Measurements from ENCODE around the gene FLAD1. TPM values are rescaled to one million over a fixed set of nuclear protein-coding genes. Genes with fewer than 3 reads are reported as not detected.

The FLAD1 gene
- total and polyA plus RNA-seq, 2 of the 4 experiments (the other 2 are of a cell fraction) = 26.3 to 37.3 TPM

DNA sequence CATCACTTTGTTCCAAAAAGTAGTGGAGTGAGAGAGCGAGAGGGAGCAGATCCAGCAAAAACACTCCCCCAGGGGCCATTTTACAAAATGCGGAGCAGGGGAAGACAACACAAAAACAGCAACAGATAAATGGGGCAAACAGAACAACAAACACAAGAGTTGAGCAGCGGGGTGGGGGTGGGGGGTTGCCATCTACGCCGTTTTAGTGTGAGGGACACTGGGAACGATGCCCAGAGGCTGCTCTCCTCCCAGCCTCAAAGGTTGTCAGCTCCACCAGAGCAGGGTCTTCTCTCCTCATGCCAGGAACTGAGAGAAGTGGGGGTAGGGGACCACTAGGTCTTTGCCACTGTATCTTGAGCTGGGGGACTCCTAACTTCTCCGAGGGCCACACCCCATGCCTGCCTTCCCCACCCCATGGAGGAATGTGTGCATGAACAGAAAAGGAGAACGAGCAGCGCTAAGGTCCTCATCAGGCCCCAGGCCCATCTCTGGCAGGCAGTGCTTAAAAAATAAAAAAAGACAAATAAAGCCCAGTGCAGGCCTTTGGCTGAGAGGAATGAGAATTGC lies 26.0 kb upstream of the FLAD1 start:
- ATAC-seq (ENCODE audit: low read depth) = no peak
- Histone ChIP-seq H4K91ac (ENCODE audit: insufficient read depth, low read depth, low read length) (no peak overlapping the region), H3K18ac (ENCODE audit: low read depth, low read length) (no peak overlapping the region), H3K27ac (ENCODE audit: insufficient read depth, low read length) (no peak overlapping the region), H3K27me3 (ENCODE audit: control insufficient read depth, insufficient read depth, low read length) (no peaks in the 10 kb centered on the region), H3K9ac (ENCODE audit: low read depth, low read length) (no peak overlapping the region), H2AFZ (replicated peaks; ENCODE audit: low read length, poor library complexity) (peak overlapping the region; percentile 5), H2AK5ac (ENCODE audit: low read depth, low read length) (peak overlapping the region; percentile 8; the same call in 1 of the 2 replicates), H2BK15ac (ENCODE audit: low read depth, low read length) (no peak overlapping the region), H3K56ac (ENCODE audit: extremely low read depth, insufficient read depth, low read length) (no peak overlapping the region), H3K9me3 (ENCODE audit: control insufficient read depth, insufficient read depth, low read length) (no peaks in the 10 kb centered on the region), H3K9me1 (ENCODE audit: insufficient read depth, low read length) (peaks cover 9% of the 10 kb centered on the region), H4K5ac (ENCODE audit: low read depth, low read length) (no peak overlapping the region), H3K4me1 (ENCODE audit: control insufficient read depth, insufficient read depth, low read length) (peaks cover 16% of the 10 kb centered on the region), H3K4me3 (ENCODE audit: insufficient read depth, low read depth, low read length) (no peak overlapping the region), H3K4me2 (ENCODE audit: low read depth, low read length) (no peak overlapping the region), H2BK5ac (ENCODE audit: low read depth, low read length, poor library complexity, severe bottlenecking) (no peak overlapping the region), H3K79me1 (ENCODE audit: low read depth in 1 of 2, low read length in 2 of 2) (peaks cover 18 to 60% of the 10 kb centered on the region in 2 experiments; a peak in 3 of 4 replicates), H3K4ac (ENCODE audit: low read depth, low read length) (no peak overlapping the region), H2AK9ac (replicated peaks; ENCODE audit: low read depth, low read length, poor library complexity) (no peak overlapping the region), H2BK120ac (ENCODE audit: low read depth, low read length) (no peak overlapping the region), H3K14ac (replicated peaks; ENCODE audit: low read depth, low read length) (no peak overlapping the region), H2BK20ac (ENCODE audit: low read depth, low read length) (no peak overlapping the region), H3K36me3 (ENCODE audit: control insufficient read depth, insufficient read depth, low read length) (peaks cover 11% of the 10 kb centered on the region), H3K23ac (ENCODE audit: low read depth, low read length) (no peak overlapping the region), H4K8ac (ENCODE audit: low read depth in 2 of 2, low read length in 2 of 2) (no peak overlapping the region; a peak in 2 of 4 replicates), H4K20me1 (ENCODE audit: insufficient read depth, low read length) (peaks cover 17% of the 10 kb centered on the region)
- DNase-seq = no peak
- TF ChIP-seq BHLHE40 (IDR thresholded peaks at IDR 0.05; ENCODE audit: low read depth, low read length) (no peak), MXI1 (IDR thresholded peaks at IDR 0.05; ENCODE audit: borderline replicate concordance, low read depth, low read length) (no peak), CHD1 (IDR thresholded peaks at IDR 0.05; ENCODE audit: low read depth, low read length) (no peak), RAD21 (IDR thresholded peaks at IDR 0.05; ENCODE audit: low read length) (no peak), RCOR1 (IDR thresholded peaks at IDR 0.05; ENCODE audit: insufficient replicate concordance, low read length) (no peak), RFX5 (IDR thresholded peaks at IDR 0.05; ENCODE audit: low read depth, low read length) (no peak), NFE2L2 (IDR thresholded peaks at IDR 0.05; ENCODE audit: low read depth, low read length) (no peak), CEBPB (IDR thresholded peaks at IDR 0.05; ENCODE audit: low read depth, low read length) (no peak), POLR2A (IDR thresholded peaks at IDR 0.05; ENCODE audit: low read depth, low read length) (no peak), MAZ (IDR thresholded peaks at IDR 0.05; ENCODE audit: borderline replicate concordance, low read depth, low read length) (no peak), FOS (IDR thresholded peaks at IDR 0.05; ENCODE audit: low read depth, low read length) (no peak), SMC3 (IDR thresholded peaks at IDR 0.05; ENCODE audit: low read depth, low read length) (no peak), MAFK (IDR thresholded peaks at IDR 0.05; ENCODE audit: low read depth, low read length) (no peak)
- TF ChIP-seq, protein P1, sequence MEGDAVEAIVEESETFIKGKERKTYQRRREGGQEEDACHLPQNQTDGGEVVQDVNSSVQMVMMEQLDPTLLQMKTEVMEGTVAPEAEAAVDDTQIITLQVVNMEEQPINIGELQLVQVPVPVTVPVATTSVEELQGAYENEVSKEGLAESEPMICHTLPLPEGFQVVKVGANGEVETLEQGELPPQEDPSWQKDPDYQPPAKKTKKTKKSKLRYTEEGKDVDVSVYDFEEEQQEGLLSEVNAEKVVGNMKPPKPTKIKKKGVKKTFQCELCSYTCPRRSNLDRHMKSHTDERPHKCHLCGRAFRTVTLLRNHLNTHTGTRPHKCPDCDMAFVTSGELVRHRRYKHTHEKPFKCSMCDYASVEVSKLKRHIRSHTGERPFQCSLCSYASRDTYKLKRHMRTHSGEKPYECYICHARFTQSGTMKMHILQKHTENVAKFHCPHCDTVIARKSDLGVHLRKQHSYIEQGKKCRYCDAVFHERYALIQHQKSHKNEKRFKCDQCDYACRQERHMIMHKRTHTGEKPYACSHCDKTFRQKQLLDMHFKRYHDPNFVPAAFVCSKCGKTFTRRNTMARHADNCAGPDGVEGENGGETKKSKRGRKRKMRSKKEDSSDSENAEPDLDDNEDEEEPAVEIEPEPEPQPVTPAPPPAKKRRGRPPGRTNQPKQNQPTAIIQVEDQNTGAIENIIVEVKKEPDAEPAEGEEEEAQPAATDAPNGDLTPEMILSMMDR (conservative IDR thresholded peaks at IDR 0.05; ENCODE audit: low read depth, low read length) = no peak
- TF ChIP-seq, protein P2, sequence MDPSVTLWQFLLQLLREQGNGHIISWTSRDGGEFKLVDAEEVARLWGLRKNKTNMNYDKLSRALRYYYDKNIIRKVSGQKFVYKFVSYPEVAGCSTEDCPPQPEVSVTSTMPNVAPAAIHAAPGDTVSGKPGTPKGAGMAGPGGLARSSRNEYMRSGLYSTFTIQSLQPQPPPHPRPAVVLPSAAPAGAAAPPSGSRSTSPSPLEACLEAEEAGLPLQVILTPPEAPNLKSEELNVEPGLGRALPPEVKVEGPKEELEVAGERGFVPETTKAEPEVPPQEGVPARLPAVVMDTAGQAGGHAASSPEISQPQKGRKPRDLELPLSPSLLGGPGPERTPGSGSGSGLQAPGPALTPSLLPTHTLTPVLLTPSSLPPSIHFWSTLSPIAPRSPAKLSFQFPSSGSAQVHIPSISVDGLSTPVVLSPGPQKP (IDR thresholded peaks at IDR 0.05; ENCODE audit: borderline replicate concordance, low read depth, low read length) = no peak
- TF ChIP-seq, protein P3, sequence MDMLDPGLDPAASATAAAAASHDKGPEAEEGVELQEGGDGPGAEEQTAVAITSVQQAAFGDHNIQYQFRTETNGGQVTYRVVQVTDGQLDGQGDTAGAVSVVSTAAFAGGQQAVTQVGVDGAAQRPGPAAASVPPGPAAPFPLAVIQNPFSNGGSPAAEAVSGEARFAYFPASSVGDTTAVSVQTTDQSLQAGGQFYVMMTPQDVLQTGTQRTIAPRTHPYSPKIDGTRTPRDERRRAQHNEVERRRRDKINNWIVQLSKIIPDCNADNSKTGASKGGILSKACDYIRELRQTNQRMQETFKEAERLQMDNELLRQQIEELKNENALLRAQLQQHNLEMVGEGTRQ (IDR thresholded peaks at IDR 0.05; ENCODE audit: low read depth, low read length) = no peak
- in situ Hi-C loops (cut with MboI; ENCODE audit: low sequenced_read_pairs) (loop anchor here (10.0 kb wide), 1 partner anchor 98 kb away; the partner anchor contains the start of gene ADAM15), intact Hi-C loops (cut with micrococcal nuclease) (loop anchor here (5.0 kb wide), 1 partner anchor 105 kb away; the partner anchor contains the start of gene EFNA4), dilution Hi-C loops (cut with HindIII; ENCODE audit: low sequenced_read_pairs, unreplicated experiment) (no loop called here)
- ChIA-PET CTCF (no interaction called here), POLR2A (ENCODE audit: unreplicated experiment) (interaction anchor here (0.6 kb wide), 1 partner anchor 28 kb away, joined by 11 read pairs; no protein-coding TSS in a partner anchor)
- no CpG with 5 or more reads among the region's 9 CpGs for WGBS, 2 experiments (ENCODE audit: extremely low coverage in 2 of 2, insufficient read length in 1 of 2)
- BruUV-seq (replicated peaks) = no TSS peak
